Adrenal gland (tissue), 12 donors: Measurements from ENCODE around the gene PCSK9. TPM values are rescaled to one million over a fixed set of nuclear protein-coding genes. Genes with fewer than 3 reads are reported as not detected.

Experiments
- DNase-seq, 7 donors: peaks; one replicate each; pipeline ENCODE4 v3.0.0-alpha.2; 2019 to 2020
- H3K27ac ChIP-seq, 5 donors: fragments of 200-600 bp; sonication (generic) in 4 of 5; 1 replicate in 3 of 5; 2 replicates in 2 of 5; pipeline versions ENCODE4 v1.5.1 to v1.8.0; 2016 to 2020; ENCODE audit warnings: mild to moderate bottlenecking in 1 of 5
- H3K27me3 ChIP-seq: fragments of 200-600 bp; 2 replicates; pipeline ENCODE4 v1.8.0; 2021
- H3K36me3 ChIP-seq, 2 donors: fragments of 200-600 bp; replicated peaks in 1 of 2; 1 replicate in 1 of 2; 2 replicates in 1 of 2; pipeline versions ENCODE4 v1.5.1 to v1.8.0; 2018 to 2022
- H3K4me1 ChIP-seq, 2 donors: fragments of 200-600 bp; replicated peaks in 1 of 2; 1 replicate in 1 of 2; 2 replicates in 1 of 2; pipeline versions ENCODE4 v1.5.1 to v1.8.0; 2018 to 2021
- H3K4me3 ChIP-seq, 4 donors: fragments of 200-600 bp; sonication (generic) in 3 of 4; one replicate each; pipeline ENCODE4 v1.5.1; 2016 to 2018
- H3K9me3 ChIP-seq, 3 donors: fragments of 200-600 bp; sonication (generic) in 1 of 3; replicated peaks in 1 of 3; 1 replicate in 2 of 3; 2 replicates in 1 of 3; pipeline versions ENCODE4 v1.5.1 to v1.8.0; 2016 to 2021
- CTCF ChIP-seq, 6 experiments: fragments of 450-650 bp in 4 of 6; fragments of 200-600 bp in 2 of 6; sonication (generic) in 1 of 6; IDR thresholded peaks; 1 replicate in 5 of 6; 2 replicates in 1 of 6; pipeline versions ENCODE4 v1.5.1 to v1.8.0; 2016 to 2021; ENCODE audit warnings: antibody characterized with exemption in 6 of 6, mild to moderate bottlenecking in 2 of 6, moderate library complexity in 1 of 6
- POLR2A ChIP-seq, 2 donors: fragments of 450-650 bp; IDR thresholded peaks; one replicate each; pipeline ENCODE4 v1.6.1; 2017; ENCODE audit warnings: antibody characterized with exemption in 2 of 2, mild to moderate bottlenecking in 2 of 2, moderate library complexity in 1 of 2
- WGBS, 4 donors: extraction: QIAGEN DNeasy Blood & Tissue Kit in 2 of 4; methylation state at CpG; one replicate each; pipeline versions ENCODE4 v1.1.5 to v1.1.7; 2013 to 2017; 5-methylcytosine and 5-hydroxymethylcytosine counted together
- intact Hi-C, 2 donors: fragments of 100-400 bp; cut with DNase I; formaldehyde crosslinking; loops; one replicate each; pipeline versions ENCODE4 v1.14.1 to v1.15.0; 2022 to 2023
- polyA plus RNA-seq, 3 donors: library from polyadenylated mRNA; stranded (reverse); fragments of 200-250 nt in 2 of 3; fragments of 350-450 nt in 1 of 3; fragmentation: Illumina TruSeq in 1 of 3; extraction: RNeasy Lipid Tissue Mini Kit (QIAGEN cat#74804) in 1 of 3; gene quantifications; one replicate each; pipeline ENCODE4 v1.2.3, GENCODE V29; 2013 to 2014
- total RNA-seq, 9 donors: library from RNA; depleted of rRNA in 4 of 9; stranded (reverse); fragments of >200 nt in 4 of 9; fragments of 120-200 nt in 1 of 9; fragmentation: NEBNext Ultra II Directional in 1 of 9; extraction: Animal tissue kit (Norgen Biotek cat#: 25700) in 1 of 9; gene quantifications; one replicate each; pipeline versions ENCODE4 v1.1.0 to v1.2.4, GENCODE V29; 2013 to 2023
- donor health status: healthy with polysubstance abuse.
- donor health status: Bipolar disorder and iron deficiency.
- donor health status: DM: yes; HTN: yes; CAD: no.
- donor health status: DM: no; HTN: no; CAD: no.
- donor health status: DM: no; HTN: no; CAD: no.
- donor health status: DM: yes; HTN: yes; CAD: no.

Gene PCSK9
- total and polyA plus RNA-seq, 12 donors, result 0.10 to 1.4 (median 0.30) TPM; not detected in 1

DNA sequence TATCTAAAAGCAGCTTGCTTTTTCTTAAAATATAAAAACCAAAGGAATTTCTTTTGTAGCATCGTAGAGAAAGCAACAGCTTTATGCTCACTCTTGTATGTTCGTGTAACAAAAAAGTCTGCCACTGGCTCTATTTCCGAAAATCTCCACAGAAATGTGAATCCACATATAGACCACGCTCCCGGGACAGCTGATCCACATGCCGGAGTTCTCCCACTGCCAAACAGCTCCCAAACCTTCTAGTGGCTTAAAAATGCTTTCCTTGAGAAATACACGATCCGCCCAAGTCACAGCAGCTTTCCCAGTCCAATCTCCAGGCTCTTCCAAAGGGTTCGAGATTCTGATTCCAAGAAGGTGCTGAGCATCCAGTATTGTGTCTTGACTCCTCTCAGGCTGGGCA lies 29.3 kb downstream of the PCSK9 start:
- no peak for DNase-seq
- H3K4me3 ChIP-seq, result no peak overlapping the region
- TF ChIP-seq POLR2A (IDR thresholded peaks at IDR 0.05) (no peak), CTCF (IDR thresholded peaks at IDR 0.05) (no peak)
- WGBS, 4 donors, result 93 to 97% (median 96%) methylated on average over 9 of the region's 9 CpGs
- no peak overlapping the region for H3K27ac ChIP-seq
- peaks cover 0 to 48% of the 10 kb centered on the region in 2 donors for H3K36me3 ChIP-seq
- H3K9me3 ChIP-seq, result no peaks in the 10 kb centered on the region
- H3K27me3 ChIP-seq, result no peaks in the 10 kb centered on the region
- peaks cover 0 to 8% of the 10 kb centered on the region in 2 donors for H3K4me1 ChIP-seq
- intact Hi-C loops, result no loop called here

DNA sequence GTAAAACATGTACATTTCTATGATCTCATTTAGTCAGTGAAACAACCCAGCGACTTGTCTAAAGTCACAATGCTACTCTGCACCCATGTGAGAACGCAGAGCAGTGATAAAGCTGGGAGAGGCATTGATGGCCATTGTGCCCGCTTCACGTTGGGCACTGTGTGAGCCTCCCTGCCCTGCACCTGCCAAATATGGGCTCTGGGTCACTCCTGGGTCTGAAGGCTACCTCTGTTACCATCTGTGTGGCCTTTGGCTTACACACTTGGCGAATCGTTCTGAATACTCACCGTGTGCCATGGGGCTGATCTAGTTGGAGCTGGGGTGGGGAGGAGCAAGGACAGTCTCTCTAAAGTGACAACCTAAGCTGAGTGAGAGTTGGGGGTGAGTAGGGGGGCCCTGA lies 29.9 kb downstream of the PCSK9 start:
- Histone ChIP-seq H3K4me3 (no peak overlapping the region), H3K27me3 (no peaks in the 10 kb centered on the region), H3K9me3 (no peaks in the 10 kb centered on the region), H3K27ac (no peak overlapping the region), H3K4me1 (peaks cover 0 to 8% of the 10 kb centered on the region in 2 donors), H3K36me3 (peaks cover 0 to 55% of the 10 kb centered on the region in 2 donors)
- intact Hi-C loops, result no loop called here
- 90 to 94% (median 94%) methylated on average over 7 of the region's 7 CpGs for WGBS, 4 donors
- TF ChIP-seq CTCF (IDR thresholded peaks at IDR 0.05) (no peak), POLR2A (IDR thresholded peaks at IDR 0.05) (no peak)
- DNase-seq, result no peak

DNA sequence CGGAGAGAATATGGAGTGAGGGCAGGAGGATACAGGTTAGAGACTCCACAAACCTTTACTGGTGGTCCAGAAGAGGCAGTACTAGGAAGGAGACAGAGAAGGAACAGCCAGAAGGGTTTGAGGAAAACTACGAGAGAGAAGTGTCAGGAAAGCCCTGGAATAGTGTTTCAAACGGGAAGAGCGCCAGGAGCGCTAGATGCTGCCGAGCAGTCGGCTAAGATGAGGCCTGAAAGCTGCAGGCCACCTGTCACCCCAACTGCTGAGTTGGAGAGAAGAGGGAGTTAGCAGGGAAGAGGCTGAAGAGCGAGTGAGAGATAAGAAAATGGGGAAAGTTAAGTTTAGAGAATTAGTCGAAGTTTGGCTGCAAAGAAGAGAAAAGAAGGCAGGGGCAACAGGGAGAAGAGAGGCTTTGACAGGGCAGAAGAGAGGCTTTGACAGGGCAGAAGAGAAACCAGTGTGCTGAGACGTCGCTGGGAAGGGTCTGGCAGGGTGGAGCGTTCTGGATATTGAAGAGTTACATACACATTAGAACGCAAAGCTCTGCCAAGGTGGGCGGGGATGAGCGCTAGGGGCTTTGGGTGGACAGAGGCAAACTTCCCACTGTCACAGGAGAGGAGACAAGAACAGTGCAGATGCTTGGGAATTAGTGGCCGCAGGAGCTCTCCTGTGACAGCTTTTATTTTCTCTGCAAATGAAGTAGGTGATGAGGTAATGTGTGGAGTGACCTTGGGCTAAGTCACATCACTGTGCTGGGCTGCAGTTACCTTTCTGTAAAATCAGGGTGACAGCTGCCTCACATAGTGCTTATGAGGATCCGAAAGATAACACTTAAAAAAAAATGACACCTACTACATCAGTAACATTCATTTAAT lies 31.2 kb downstream of the PCSK9 start:
- H3K4me3 ChIP-seq, result no peak overlapping the region
- intact Hi-C loops, result no loop called here
- H3K9me3 ChIP-seq, result no peaks in the 10 kb centered on the region
- TF ChIP-seq CTCF (IDR thresholded peaks at IDR 0.05) (no peak), POLR2A (IDR thresholded peaks at IDR 0.05) (no peak)
- DNase-seq, result no peak
- H3K27me3 ChIP-seq, result no peaks in the 10 kb centered on the region
- peaks cover 0 to under 1% of the 10 kb centered on the region in 2 donors for H3K4me1 ChIP-seq
- no peak overlapping the region for H3K27ac ChIP-seq
- WGBS, 4 donors, result 87 to 91% (median 87%) methylated on average over 17 of the region's 17 CpGs
- H3K36me3 ChIP-seq, result peaks cover 0 to 65% of the 10 kb centered on the region in 2 donors

GRCh38 chr1:55071477-55071876 lies 32.1 kb downstream of the PCSK9 start:
- Histone ChIP-seq H3K9me3 (no peaks in the 10 kb centered on the region), H3K27me3 (no peaks in the 10 kb centered on the region), H3K4me1 (no peaks in the 10 kb centered on the region), H3K27ac (no peak overlapping the region), H3K36me3 (peaks cover 0 to 72% of the 10 kb centered on the region in 2 donors), H3K4me3 (no peak overlapping the region)
- TF ChIP-seq POLR2A (IDR thresholded peaks at IDR 0.05) (no peak), CTCF (IDR thresholded peaks at IDR 0.05) (peak in 2 of 6 experiments; percentile 8 to 16)
- DNase-seq, result peak in 1 of 7 donors; percentile 39
- 42 to 56% (median 51%) methylated on average over 8 of the region's 8 CpGs for WGBS, 4 donors
- intact Hi-C loops, result no loop called here
